ENCODE measurements around the gene VTI1A.

- no peak for TF ChIP-seq EZH2 (optimal IDR thresholded peaks at IDR 0.05; ENCODE audit: low read depth, low read length)
- no peak for TF ChIP-seq CTCF (IDR thresholded peaks at IDR 0.05; ENCODE audit: low read length)
Measured at GRCh38 chr10:112723876-112724275, 276.9 kb downstream of the VTI1A start.
